GM18858 (cell line): Measurements from ENCODE around the gene OGT.
"Not testable (repeated sequence)": the region's sequence is repeated elsewhere in the genome, so short reads cannot be mapped to it uniquely, and the experiment has no call there.

Experiments
- ATAC-seq: cut with Tn5 transposase; IDR thresholded peaks from one replicate; pipeline ENCODE4 v1.9.1; 2021; ENCODE audit not compliant: unreplicated experiment

OGT gene

DNA sequence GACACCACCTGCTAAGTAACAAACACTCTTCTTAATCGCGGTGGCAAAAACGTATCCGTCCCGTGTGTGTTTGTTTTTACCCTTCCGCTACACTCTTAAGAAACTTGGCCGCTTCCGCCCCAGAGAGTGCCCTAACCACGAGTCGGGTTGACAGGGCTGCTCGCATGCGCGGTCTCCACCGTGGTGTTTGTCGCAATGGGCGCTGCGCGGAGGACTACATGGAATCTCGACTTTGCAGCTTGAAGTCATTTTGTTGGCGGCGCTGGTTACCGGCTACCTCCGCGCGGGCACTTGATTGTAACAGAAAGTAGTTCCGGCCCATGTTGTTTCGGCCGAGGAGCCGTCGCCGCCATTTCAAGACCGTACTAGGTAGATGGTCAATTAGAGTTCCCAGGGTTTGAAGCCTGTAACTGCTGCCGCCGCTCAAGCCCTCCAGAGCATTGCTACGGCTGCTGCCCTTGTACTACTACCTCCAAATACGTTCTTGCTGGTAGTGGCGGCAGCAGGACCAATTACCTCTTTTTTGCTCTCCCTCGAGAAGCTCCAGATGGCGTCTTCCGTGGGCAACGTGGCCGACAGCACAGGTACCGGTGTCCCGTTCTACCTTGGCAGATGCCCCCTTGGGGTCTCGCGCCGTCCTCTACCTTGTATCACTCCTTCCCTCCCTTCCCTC, at the start of gene OGT:
Gene OGT (plus strand): TSS at position 352 of the 673 bp plus-strand sequence. CDS start 196 bp downstream, at position 548.
- ATAC-seq, result peak; percentile 50

GRCh38 chrX:71487814-71488213, 45.1 kb upstream of the OGT start:
- no peak for ATAC-seq

- no peak for ATAC-seq
These were observed 43.4 kb upstream of the OGT start for GRCh38 chrX:71489540-71489939.

DNA sequence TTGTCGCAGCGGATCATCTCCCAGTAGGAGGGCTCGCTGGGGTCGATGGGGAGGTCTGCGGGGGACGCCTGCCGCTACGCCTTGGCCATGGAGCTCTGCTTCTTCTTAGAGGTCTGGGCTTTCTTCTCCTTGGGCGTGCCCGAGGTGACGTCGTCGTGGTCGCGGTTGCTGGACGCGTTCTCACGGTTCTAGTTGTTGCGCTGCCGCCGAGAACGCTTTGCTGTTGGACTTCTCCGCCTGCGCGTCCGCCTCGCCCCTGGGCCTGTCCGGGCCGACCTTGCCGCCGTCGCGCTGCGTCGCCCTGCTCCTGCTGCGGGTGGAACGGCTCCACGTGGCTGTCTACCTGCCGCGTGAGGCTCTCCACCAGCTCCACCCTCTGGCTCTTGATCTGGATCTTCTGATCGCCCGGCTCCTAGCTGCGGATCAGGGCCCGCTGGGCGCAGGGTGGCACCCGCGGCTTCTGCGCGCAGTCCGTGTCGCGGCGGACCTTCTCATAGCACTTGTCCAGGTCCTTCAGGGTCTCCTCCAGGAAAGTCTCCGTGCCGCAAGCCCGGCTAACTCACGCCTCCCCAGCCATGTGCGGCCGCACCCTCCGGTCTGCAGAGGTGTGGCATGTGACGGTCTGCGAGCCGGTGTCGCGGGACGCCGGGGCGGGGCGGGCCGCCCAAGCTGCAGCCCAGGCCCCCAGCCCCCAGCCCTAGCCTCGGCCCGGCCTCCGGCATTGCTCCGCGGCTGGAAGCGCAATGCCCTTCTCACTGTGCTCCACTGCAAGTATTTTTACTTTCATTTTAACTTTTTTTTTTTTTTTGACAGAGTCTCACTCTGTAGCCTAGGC, 40.5 kb upstream of the OGT start:
- ATAC-seq, result no peak

DNA sequence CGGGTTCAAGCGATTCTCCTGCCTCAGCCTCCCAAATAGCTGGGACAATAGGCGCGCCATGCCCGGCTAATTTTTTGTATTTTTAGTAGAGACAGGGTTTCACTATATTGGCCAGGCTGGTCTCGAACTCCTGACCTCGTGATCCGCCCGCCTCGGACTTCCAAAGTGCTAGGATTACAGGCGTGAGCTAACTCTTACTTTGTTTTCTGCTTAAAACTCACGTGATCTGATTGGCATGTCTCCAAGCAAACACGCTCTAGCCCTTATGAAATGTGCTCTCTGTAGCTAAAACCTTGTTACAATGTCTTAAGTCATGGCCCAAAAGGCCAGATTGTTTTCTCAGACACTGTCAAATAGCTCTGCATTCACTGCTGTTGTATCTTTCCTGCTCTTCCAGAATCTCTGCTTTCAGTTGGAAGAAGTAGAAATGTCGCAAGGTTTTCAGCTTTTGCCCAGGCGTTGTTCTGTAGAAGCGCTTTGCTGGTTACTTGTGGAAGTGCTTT, 39.7 kb upstream of the OGT start:
- no peak for ATAC-seq

GRCh38 chrX:71495979-71496378, 36.9 kb upstream of the OGT start:
- ATAC-seq, result not testable (repeated sequence)

DNA sequence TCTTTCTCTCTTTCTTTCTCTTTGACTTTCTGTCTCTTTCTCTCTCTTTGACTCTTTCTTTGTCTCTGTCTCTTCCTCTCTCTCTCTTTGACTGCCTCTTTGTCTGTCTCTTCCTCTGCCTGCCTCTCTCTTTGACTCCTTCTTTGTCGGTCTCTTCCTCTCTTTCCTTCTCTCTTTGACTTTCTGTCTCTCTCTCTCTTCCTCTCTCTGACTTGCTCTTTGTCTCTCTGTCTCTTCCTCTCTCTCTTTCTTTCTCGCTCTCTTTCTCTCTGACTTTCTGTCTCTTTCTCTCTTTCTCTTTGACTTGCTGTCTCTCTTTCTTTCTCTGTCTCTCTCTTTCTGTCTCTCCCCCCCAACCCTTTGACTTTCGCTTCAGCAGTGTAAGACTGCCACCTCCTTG, 36.4 kb upstream of the OGT start:
- no peak for ATAC-seq

- not testable (repeated sequence) for ATAC-seq
These were observed 30.8 kb upstream of the OGT start for GRCh38 chrX:71502080-71502479.

- no peak for ATAC-seq
These were observed 28.6 kb upstream of the OGT start for GRCh38 chrX:71504346-71504745.

GRCh38 chrX:71509289-71509688, 23.6 kb upstream of the OGT start:
- no peak for ATAC-seq

- ATAC-seq, result no peak
These were observed 22.7 kb upstream of the OGT start for GRCh38 chrX:71510161-71510560.

DNA sequence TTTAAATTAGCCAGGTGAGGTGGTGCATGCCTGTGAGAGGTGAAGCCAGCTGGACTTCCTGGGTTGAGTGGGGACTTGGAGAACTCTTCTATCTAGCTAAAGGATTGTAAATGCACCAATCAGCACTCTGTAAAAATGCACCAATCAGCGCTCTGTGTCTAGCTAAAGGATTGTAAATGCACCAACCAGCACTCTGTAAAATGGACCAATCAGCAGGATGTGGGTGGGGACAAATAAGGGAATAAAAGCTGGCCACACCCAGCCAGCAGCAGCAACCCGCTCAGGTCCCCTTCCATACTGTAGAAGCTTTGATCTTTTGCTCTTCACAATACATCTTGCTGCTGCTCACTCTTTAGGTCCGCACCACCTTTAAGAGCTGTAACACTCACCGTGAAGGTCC, 19.2 kb upstream of the OGT start:
- not testable (repeated sequence) for ATAC-seq

GRCh38 chrX:71514367-71515037, 18.4 kb upstream of the OGT start:
- peak; percentile 80 for ATAC-seq

DNA sequence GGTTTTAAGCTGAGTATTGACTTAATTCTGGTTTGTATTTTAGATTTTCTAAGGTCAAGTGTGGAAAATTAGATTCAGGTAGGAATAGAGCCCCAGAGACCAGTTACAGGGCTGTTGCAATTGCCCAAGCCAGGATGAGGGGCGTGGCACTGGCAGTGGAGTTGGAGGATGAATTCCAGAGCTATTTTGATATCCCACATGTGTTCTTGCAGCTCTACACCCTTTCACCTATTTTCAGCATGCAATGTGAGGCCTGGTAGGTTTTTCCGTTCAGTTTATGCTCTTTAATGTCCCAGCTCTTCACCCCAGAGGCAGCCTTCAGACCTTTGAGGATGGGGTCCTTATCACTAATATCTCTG, 17.9 kb upstream of the OGT start:
- ATAC-seq, result no peak

DNA sequence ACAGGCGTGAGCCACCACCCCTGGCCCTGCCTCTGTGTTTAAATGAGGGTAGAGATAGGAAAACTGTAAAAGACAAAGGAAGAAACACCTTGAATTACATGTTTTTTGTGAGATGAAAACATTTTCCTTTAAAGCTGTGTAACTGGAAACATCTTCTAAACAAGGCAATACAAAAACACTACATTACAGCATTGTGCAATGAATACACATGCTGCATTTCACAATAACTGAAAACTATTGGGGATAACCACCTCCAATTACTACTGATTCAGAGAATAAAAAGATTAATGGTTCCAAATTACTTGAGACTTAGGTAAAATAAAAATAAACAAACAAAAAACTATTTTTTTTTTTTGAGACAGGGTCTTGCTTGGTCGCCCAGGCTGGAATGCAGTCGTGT, 7.6 kb upstream of the OGT start:
- no peak for ATAC-seq

GRCh38 chrX:71532078-71532752, 689 bp upstream of the OGT start:
- no peak for ATAC-seq

DNA sequence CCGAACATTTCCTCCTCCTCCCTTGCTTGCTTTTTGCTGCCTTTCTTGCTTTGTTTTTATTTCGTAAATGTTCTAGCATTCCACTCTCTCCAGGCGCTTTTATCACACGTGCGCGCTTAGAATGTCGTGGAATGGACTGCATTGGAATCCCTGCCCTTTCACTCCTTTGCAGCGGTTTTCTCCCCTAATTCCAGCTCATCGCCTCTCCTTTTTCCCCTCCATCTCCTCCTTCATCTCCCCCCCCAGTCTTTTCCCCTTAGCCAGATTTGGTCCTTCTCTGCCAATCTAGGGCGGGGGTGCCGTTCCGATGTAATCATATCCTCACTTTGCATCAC, 579 bp downstream of the OGT start:
- ATAC-seq, result no peak

DNA sequence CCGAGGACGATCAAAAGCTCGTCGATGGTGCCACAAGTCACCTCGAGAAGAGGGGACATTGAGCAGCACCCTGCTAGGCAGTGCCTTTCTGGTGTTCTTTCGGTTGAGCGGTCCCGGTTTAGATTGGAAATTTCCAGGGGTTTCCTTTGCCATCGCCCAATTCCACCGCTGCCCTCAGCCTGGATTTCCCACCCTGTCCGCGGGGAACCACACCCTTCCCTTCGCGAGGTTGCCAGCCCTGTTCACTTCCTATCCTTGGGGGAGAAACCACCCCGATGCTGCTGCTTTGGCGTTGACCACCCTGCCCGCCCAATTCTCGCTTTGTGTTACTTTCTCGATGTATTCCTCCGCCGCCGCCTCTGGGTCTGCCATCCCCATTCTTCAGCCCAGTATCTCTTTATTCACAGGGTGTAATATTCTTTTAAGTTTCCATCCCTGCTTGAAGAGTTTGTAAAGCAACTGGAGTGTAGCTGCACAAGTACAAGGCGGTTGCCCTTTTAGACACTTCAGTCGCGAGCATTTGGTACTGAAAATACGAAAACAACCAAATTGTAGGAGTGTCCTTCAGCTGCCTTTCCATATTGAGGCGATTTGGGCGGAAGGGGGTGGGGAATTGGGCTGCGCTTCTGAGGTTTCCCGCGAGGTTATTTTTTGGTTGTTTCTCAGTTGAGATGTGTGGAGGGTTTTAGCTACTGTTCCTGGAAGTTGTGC, 1.1 kb downstream of the OGT start:
- ATAC-seq, result no peak

DNA sequence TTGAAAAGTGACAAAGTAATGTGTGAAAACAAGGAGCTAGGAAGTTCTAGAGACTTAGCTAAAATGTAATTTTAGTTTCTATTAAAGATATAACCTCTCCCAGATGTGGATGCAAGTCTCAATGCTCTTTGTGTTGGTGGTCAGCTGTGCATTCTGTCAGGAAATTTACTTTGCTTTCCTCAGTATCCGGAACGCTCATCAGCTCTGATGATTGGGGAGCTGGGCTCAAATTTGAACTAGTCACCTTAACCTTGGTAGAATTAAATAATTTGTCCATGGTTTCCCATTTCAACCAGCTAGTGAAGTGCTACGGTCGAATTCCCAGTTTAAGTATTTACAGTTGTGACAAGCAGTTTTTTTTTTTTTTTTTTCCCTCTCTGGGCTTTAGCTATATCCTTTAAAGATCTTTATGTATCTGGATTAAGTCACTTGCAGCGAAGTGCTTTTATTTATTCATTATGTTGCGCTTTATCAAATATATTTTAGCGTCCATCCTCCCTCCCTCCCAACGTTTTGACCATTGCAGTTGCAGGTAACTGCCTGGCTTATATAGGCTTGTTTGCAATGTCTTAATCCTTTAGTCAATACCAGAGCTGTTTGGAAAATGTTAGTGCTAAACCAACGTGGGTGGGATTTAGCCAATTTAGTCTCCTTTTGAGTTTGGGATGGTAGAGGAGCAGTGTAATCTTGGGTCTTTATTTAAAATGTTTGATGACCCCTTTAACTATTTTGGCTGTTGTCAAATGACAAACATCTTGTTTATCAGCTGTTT, 2.1 kb downstream of the OGT start:
- ATAC-seq, result no peak

DNA sequence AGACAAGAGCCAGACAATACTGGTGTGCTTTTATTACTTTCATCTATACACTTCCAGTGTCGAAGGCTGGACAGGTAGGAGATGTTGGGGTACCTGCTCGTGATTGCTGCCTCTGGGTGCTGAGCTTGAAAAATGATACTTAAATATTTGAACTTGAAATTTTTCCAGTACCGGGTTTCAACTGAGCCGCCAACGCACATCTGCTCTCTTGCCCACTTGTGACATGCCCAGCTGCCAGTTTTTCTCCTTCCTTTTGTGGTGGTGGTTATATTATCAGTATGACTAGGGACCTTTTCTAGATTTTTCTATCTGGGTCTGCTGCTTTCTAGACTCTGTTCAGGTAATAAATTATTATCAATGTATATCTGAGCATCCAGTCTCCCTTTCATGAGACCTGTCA, 3.4 kb downstream of the OGT start:
- ATAC-seq, result no peak
